SK-N-SH (cell line): ENCODE results near the gene RPGR. TPM values are rescaled to one million over a fixed set of nuclear protein-coding genes. Genes with fewer than 3 reads are reported as not detected.

Experiments used
- CTCF ChIA-PET: fragments of 300-600, 350-600 bp; formaldehyde crosslinking; extraction: SDS; loops from one replicate; lab custom pipeline; 2021; lab: Yijun Ruan, JAX
- POLR2A ChIA-PET: fragments of 350-600 bp; sonication (Branson Sonifier 250); formaldehyde crosslinking; extraction: SDS; loops from one replicate; lab custom pipeline; 2020; ENCODE audit warnings: antibody characterized with exemption, inconsistent platforms; lab: Yijun Ruan, JAX
- DNase-seq: peaks from one replicate; pipeline ENCODE4 v3.0.0; 2012
- H2AFZ ChIP-seq: fragments of 200-600 bp; sonication (generic); 2 replicates; pipeline ENCODE4 v1.8.1; 2016; ENCODE audit warnings: antibody characterized with exemption, mild to moderate bottlenecking, low read depth
- H3F3A ChIP-seq: fragments of 200-600 bp; sonication (generic); replicated peaks from 2 replicates; pipeline ENCODE3; 2016; ENCODE audit warnings: antibody characterized with exemption, mild to moderate bottlenecking; ENCODE audit not compliant: insufficient read depth
- H3K27ac ChIP-seq, 2 experiments: fragments of 200-500 bp in 1 of 2; fragments of 200-600 bp in 1 of 2; sonication (Bioruptor generic) in 1 of 2; sonication (generic), shearing (Covaris generic) in 1 of 2; 2 replicates each; pipeline versions ENCODE4 v1.5.1 to v1.6.1; 2014 to 2016; ENCODE audit warnings: low read depth in 2 of 2, inconsistent platforms in 1 of 2, low read length in 1 of 2, mild to moderate bottlenecking in 1 of 2, mixed read lengths in 1 of 2
- H3K27me3 ChIP-seq: fragments of 200-600 bp; sonication (generic), shearing (Covaris generic); 2 replicates; pipeline ENCODE4 v1.6.1; 2016; ENCODE audit warnings: mixed run types; ENCODE audit not compliant: insufficient read depth
- H3K36me3 ChIP-seq, 2 experiments: fragments of 200-500 bp in 1 of 2; fragments of 200-600 bp in 1 of 2; sonication (Bioruptor generic) in 1 of 2; sonication (generic) in 1 of 2; replicated peaks in 1 of 2; 2 replicates each; pipeline versions ENCODE3 to v1.5.1; 2014 to 2016; ENCODE audit warnings: low read length in 1 of 2, mild to moderate bottlenecking in 1 of 2; ENCODE audit not compliant: insufficient read depth in 2 of 2, control insufficient read depth in 1 of 2
- H3K4me1 ChIP-seq, 2 experiments: fragments of 200-500 bp in 1 of 2; fragments of 200-600 bp in 1 of 2; sonication (Bioruptor generic) in 1 of 2; sonication (generic), shearing (Covaris generic) in 1 of 2; 2 replicates each; pipeline versions ENCODE4 v1.5.1 to v1.6.1; 2014 to 2016; ENCODE audit warnings: low read depth in 1 of 2, low read length in 1 of 2, mixed run types in 1 of 2; ENCODE audit not compliant: insufficient read depth in 2 of 2, control insufficient read depth in 1 of 2
- H3K4me2 ChIP-seq: fragments of 200-600 bp; sonication (generic), shearing (Covaris generic); 2 replicates; pipeline ENCODE4 v1.6.1; 2017; ENCODE audit warnings: mixed run types
- H3K4me3 ChIP-seq, 2 experiments: fragments of 200-500 bp in 1 of 2; fragments of 200-600 bp in 1 of 2; sonication (Bioruptor generic) in 1 of 2; sonication (generic), shearing (Covaris generic) in 1 of 2; 2 replicates each; pipeline versions ENCODE4 v1.5.1 to v1.8.1; 2014 to 2016; ENCODE audit warnings: low read depth in 2 of 2, inconsistent platforms in 1 of 2, low read length in 1 of 2, mild to moderate bottlenecking in 1 of 2, mixed read lengths in 1 of 2, moderate library complexity in 1 of 2
- H3K79me2 ChIP-seq: fragments of 200-600 bp; sonication (generic); 2 replicates; pipeline ENCODE4 v1.8.1; 2017; ENCODE audit warnings: mild to moderate bottlenecking; ENCODE audit not compliant: insufficient read depth
- H3K9ac ChIP-seq: fragments of 200-600 bp; sonication (generic); 2 replicates; pipeline ENCODE4 v1.6.1; 2017; ENCODE audit warnings: mixed run types
- H3K9me2 ChIP-seq: fragments of 200-600 bp; sonication (generic); 2 replicates; pipeline ENCODE4 v1.6.1; 2017; ENCODE audit warnings: mixed run types
- H3K9me3 ChIP-seq: fragments of 200-600 bp; sonication (generic); 2 replicates; pipeline ENCODE4 v1.6.1; 2017; ENCODE audit warnings: mixed run types, mild to moderate bottlenecking, moderate library complexity
- H4K20me1 ChIP-seq: fragments of 200-600 bp; sonication (generic); 2 replicates; pipeline ENCODE4 v1.6.1; 2017; ENCODE audit warnings: mild to moderate bottlenecking, mixed run types; ENCODE audit not compliant: insufficient read depth
- CHD2 ChIP-seq: fragments of 150-350 bp; IDR thresholded peaks from 2 replicates; pipeline ENCODE4 v1.6.1; 2018; ENCODE audit warnings: low read length; ENCODE audit not compliant: partially characterized antibody
- FOXJ3 ChIP-seq: sonication (generic); formaldehyde crosslinking; IDR thresholded peaks from 2 replicates; pipeline ENCODE4 v1.5.1; 2020; ENCODE audit warnings: mild to moderate bottlenecking, missing genetic modification reagents
- GATA2 ChIP-seq: sonication (generic); formaldehyde crosslinking; IDR thresholded peaks from 2 replicates; pipeline ENCODE4 v1.5.0; 2020; ENCODE audit warnings: mild to moderate bottlenecking, missing genetic modification reagents
- IRF3 ChIP-seq: fragments of 150-350 bp; IDR thresholded peaks from 2 replicates; pipeline ENCODE4 v1.6.1; 2016; ENCODE audit warnings: mild to moderate bottlenecking, low read depth, low read length
- JUND ChIP-seq: IDR thresholded peaks from 2 replicates; pipeline ENCODE4 v1.4.0; 2012
- MAX ChIP-seq: IDR thresholded peaks from 2 replicates; pipeline ENCODE4 v1.4.0; 2012; ENCODE audit warnings: low read depth
- MEF2A ChIP-seq: IDR thresholded peaks from 2 replicates; pipeline ENCODE4 v1.4.0; 2012; ENCODE audit warnings: low read depth, borderline replicate concordance
- NRF1 ChIP-seq: IDR thresholded peaks from 2 replicates; pipeline ENCODE4 v1.6.1; 2012; ENCODE audit warnings: low read depth, mild to moderate bottlenecking, low read length
- REST ChIP-seq: IDR thresholded peaks from 2 replicates; pipeline ENCODE4 v1.6.1; 2012; ENCODE audit warnings: mild to moderate bottlenecking, low read depth, low read length, moderate library complexity
- RXRA ChIP-seq: IDR thresholded peaks from 2 replicates; pipeline ENCODE4 v1.4.0; 2012; ENCODE audit warnings: low read depth, mild to moderate bottlenecking, borderline replicate concordance
- TCF12 ChIP-seq: IDR thresholded peaks from 2 replicates; pipeline ENCODE4 v1.4.0; 2012
- USF1 ChIP-seq: IDR thresholded peaks from 2 replicates; pipeline ENCODE4 v1.4.0; 2012; ENCODE audit warnings: low read depth, borderline replicate concordance
- ZBTB33 ChIP-seq: IDR thresholded peaks from 2 replicates; pipeline ENCODE4 v1.4.0; 2012; ENCODE audit warnings: low read depth, borderline replicate concordance
- WGBS: methylation state at CpG from one replicate; pipeline ENCODE4 v1.1.6; 2017; ENCODE audit warnings: low lambda C conversion rate; 5-methylcytosine and 5-hydroxymethylcytosine counted together
- polyA plus RNA-seq, 3 experiments: library from polyadenylated mRNA; depleted of rRNA; stranded (reverse); fragments of >200 nt; gene quantifications; 2 replicates each; pipeline ENCODE4 v1.2.3, GENCODE V29; 2012

The RPGR gene
- polyA plus RNA-seq, 1 of the 3 experiments (the other 2 are of a cell fraction) = 1.2 TPM

GRCh38 chrX:38311743-38312142 is 15.6 kb downstream of the RPGR start:
- Histone ChIP-seq H3F3A (no peaks in the 10 kb centered on the region), H3K9me2 (no peaks in the 10 kb centered on the region), H3K9ac (no peak overlapping the region), H3K27me3 (no peaks in the 10 kb centered on the region), H3K36me3 (peaks cover 5 to 11% of the 10 kb centered on the region in 2 experiments), H3K27ac (peak overlapping the region in 1 of 2 experiments; percentile 49; a peak in 2 of 4 replicates), H3K9me3 (no peaks in the 10 kb centered on the region), H2AFZ (no peak overlapping the region), H4K20me1 (no peaks in the 10 kb centered on the region), H3K4me3 (no peak overlapping the region), H3K79me2 (no peaks in the 10 kb centered on the region), H3K4me1 (peaks cover 0 to 13% of the 10 kb centered on the region in 2 experiments; a peak in 1 of 4 replicates), H3K4me2 (0 out of 2 replicates have a peak overlapping the region, but pooled peaks have one; percentile 1)
- WGBS = 29% methylated on average over 2 of the region's 2 CpGs
- TF ChIP-seq ZBTB33 (no peak), NRF1 (no peak)
- no peak for DNase-seq
- ChIA-PET POLR2A (no interaction called here), CTCF (no interaction called here)

- no peaks in the 10 kb centered on the region for H3F3A ChIP-seq
- TF ChIP-seq FOXJ3 (CRISPR knock-in tag) = no peak
- TF ChIP-seq MEF2A = no peak
- no peak for TF ChIP-seq TCF12
- TF ChIP-seq REST = no peak
- no peak for TF ChIP-seq USF1
- TF ChIP-seq NRF1 = no peak
- TF ChIP-seq GATA2 (CRISPR knock-in tag) = no peak
- TF ChIP-seq RXRA = no peak
- TF ChIP-seq MAX = no peak
- no peak for TF ChIP-seq JUND
- no peak for TF ChIP-seq CHD2
- no peak for TF ChIP-seq IRF3
- TF ChIP-seq, all 33 proteins: peak for 0
- CTCF ChIA-PET = interaction anchor here (3.7 kb wide), 1 partner anchor 21 kb away, joined by 12 read pairs; the partner anchor contains the start of gene RPGR
- no peak overlapping the region for H3K9ac ChIP-seq
- H3K9me3 ChIP-seq = no peaks in the 10 kb centered on the region
- no peak overlapping the region for H2AFZ ChIP-seq
- no peak for DNase-seq
- H3K27me3 ChIP-seq = no peaks in the 10 kb centered on the region
- no peaks in the 10 kb centered on the region for H4K20me1 ChIP-seq
- H3K4me2 ChIP-seq = no peak overlapping the region
- WGBS = 62% methylated on average over 3 of the region's 3 CpGs
- no peaks in the 10 kb centered on the region for H3K4me1 ChIP-seq
- H3K36me3 ChIP-seq = peaks cover 0 to 11% of the 10 kb centered on the region in 2 experiments
- H3K79me2 ChIP-seq = no peaks in the 10 kb centered on the region
- POLR2A ChIA-PET = no interaction called here
- H3K4me3 ChIP-seq = no peak overlapping the region
- no peak overlapping the region for H3K27ac ChIP-seq
- no peaks in the 10 kb centered on the region for H3K9me2 ChIP-seq
Measured at GRCh38 chrX:38305971-38306370, 21.3 kb downstream of the RPGR start.
